GM18873 (cell line): ENCODE results near the gene SAP30BP.
"Not testable (repeated sequence)": the region's sequence is repeated elsewhere in the genome, so short reads cannot be mapped to it uniquely, and the experiment has no call there.

Source experiments
- ATAC-seq: cut with Tn5 transposase; IDR thresholded peaks from one replicate; pipeline ENCODE4 v1.9.1; 2021; ENCODE audit warnings: mild to moderate bottlenecking, moderate library complexity, moderate number of reproducible peaks; ENCODE audit not compliant: unreplicated experiment, low FRiP score

The SAP30BP gene

DNA sequence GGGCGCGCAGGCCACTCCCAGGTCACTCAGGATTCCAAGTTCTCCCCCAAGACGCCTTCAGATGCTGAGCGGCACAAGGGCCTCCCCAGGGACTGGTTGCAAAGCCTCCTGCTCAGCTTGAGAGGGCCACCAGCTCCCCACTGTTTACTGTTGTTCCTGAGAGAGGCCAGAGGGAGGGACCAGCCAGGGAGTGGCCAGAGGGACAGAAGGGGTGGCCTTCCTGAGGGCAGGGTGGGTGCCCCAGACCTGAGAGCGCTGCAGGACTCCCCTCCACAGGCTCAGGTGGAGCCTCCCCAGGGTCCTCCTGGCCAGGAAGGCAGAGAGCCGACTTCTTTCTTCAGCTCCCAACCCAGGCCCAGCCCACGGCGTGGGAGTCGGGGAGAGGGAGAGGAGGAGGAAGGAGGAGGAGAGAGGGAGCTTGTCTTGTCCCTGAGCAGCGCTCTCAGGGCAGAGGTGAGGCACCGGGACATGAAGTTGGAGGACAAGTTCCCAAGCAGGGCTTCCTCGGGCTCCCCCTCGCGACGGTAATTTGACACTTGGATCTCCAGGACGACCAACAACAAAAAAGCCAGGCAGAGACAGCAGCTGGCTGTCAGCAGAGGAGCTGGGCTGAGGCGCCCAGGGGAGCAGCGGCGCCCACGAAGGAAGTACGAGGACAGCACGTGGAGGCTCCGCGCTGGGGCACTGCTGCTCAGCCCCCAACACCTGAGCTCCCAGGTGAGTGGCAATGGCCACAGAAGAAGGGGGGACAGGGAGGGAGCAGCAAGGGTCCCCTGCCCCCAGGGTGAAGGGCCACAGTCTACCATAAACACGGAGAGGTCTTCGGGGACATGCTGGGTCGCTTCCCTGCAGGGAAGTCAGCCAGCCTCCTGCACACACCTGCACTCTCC, 33.4 kb upstream of the SAP30BP start:
- no peak for ATAC-seq

- no peak for ATAC-seq
Measured at GRCh38 chr17:75634376-75634740, 32.8 kb upstream of the SAP30BP start.

GRCh38 chr17:75634754-75635609, 32.2 kb upstream of the SAP30BP start:
- no peak for ATAC-seq

GRCh38 chr17:75635610-75636202, 31.4 kb upstream of the SAP30BP start:
- ATAC-seq: no peak

DNA sequence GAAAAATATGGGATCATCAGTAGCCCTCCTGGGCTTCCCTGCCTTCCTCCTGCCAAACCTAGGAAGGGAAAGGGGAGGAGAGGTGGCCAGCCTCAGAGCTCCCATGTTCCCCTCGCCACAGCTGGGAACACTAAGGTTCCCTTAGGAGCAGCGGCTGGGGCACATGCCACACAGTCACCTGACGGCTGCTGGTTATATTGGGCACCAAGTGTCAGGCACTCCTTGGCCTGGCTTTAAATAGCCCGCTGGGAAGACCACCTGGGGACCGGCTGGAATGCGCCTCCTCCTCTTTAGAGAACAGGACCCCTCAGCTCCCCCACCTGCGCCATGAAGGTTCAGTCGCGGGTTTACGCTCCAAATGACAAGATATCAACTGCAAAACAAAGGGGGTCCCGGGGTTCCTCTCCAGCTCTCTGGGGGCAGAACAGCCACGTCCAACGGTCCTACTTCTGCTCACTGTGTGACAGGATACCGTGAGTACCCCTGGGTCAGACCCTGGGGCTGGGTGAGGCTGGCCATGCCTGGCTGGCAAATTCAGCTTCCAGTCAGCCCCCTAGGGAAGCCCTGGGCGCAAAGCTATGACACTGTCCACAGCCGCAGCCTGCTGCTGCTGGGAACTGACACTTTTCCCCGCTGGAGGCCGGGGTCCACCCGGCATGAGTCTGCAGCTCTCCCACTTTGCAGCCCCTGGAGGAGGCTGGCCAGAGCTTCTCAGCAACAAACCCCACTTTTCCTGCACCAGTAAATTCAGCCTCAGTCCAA, 30.6 kb upstream of the SAP30BP start:
- no peak for ATAC-seq

GRCh38 chr17:75637143-75637538, 30.0 kb upstream of the SAP30BP start:
- no peak for ATAC-seq

- no peak for ATAC-seq
Measured at GRCh38 chr17:75637551-75637950, 29.6 kb upstream of the SAP30BP start.

DNA sequence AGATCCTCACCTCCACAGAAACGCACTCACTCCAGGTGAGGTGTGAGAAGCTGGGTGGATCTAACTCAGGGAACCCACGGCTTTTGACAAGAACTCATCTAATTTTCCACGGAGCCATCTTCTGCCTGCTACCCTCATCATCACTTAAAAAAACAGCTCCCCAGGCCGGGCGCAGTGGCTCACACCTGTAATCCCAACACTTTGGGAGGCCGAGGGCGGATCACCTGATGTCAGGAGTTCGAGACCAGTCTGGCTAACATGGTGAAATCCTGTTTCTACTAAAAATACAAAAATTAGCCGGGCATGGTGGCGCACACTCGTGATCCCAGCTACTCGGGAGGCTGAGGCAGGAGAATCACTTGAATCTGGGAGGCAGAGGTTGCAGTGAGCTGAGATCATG, 29.1 kb upstream of the SAP30BP start:
- ATAC-seq: not testable (repeated sequence)

- no peak for ATAC-seq
Measured at GRCh38 chr17:75638893-75639292, 28.2 kb upstream of the SAP30BP start.

- no peak for ATAC-seq
Measured at GRCh38 chr17:75639327-75639726, 27.8 kb upstream of the SAP30BP start.

DNA sequence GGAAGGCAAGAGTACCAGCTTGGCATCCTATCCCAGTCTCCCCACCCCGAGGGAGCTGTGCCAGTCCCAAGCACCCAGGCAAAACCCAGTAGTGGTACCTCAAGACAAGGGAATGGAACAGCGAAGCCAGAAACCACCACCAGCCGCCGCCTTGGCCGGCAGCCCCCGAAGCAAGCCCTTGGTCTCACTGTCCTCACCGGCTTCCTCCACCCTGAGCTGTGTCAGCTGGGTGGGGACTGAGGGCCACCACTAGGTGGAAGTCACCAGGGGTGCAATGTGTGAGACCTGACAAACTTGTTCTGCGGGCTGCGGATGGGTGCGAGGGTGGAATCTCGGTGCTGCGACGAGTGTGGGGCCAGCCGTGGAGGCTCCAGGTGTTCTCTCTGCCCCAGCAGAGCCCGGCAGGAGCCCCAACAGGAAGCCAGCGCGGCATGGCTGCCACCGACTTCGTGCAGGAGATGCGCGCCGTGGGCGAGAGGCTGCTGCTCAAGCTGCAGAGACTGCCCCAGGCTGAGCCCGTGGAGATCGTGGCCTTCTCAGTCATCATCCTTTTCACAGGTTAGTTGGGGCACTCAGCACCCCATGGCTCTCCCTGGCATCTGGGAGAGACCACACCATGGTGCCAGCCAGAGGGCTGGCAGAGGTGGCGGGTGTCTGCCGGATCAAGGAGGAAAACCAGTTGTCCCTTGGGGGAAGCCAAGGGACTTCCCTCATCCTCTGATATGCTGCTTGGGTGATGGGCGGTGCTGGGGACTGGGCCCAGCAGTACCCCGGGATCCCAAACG, 27.2 kb upstream of the SAP30BP start:
- ATAC-seq: no peak

- ATAC-seq: no peak
Measured at GRCh38 chr17:75640556-75641119, 26.5 kb upstream of the SAP30BP start.

DNA sequence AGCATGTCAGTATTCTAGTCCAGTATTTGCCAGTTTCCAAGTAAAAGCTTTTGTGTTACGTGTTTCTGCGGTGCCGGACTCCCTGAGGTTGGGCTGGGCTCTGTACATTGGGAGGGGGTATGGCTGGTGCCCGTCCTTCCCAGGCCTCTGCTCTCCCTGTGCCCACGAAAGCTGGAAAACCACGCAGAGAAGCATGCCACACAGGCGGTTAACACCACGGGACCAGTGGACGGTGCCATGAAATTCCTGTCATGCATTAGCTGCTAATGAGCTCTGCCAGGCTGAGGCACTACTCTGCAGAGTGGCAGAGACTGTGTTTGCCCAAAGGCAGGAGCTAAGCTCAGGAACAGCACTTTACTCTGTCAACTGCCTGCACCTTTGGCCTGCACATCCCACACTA, 25.8 kb upstream of the SAP30BP start:
- ATAC-seq: no peak

GRCh38 chr17:75642182-75642783, 24.9 kb upstream of the SAP30BP start:
- ATAC-seq: no peak

- ATAC-seq: no peak
Measured at GRCh38 chr17:75642784-75643642, 24.1 kb upstream of the SAP30BP start.

DNA sequence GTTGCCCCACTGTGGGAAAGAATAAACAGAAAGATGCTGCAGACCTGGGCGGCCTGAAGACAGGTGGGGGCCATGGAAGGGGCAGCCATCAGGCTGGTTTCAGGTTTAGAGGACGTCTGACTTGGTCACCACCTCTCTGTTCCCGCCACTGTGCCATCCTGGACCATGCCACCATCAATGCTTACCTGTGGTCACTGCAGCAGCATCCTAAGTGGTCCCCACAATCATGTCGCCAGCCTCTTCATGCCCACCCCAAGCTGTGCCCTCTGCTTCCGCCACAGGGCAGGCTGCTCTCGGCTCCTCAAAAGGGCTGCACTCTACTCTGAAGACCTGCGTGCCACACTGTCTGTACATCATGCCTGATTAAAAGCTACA, 23.5 kb upstream of the SAP30BP start:
- ATAC-seq: no peak

GRCh38 chr17:75645501-75645888, 21.6 kb upstream of the SAP30BP start:
- no peak for ATAC-seq
